HUES64 (cell line): ENCODE results near the gene ADGRF1.

ENCODE experiments used
- H3K27ac ChIP-seq: 2 replicates; pipeline ENCODE4 v1.7.0; 2013; ENCODE audit warnings: low read depth, low read length, inconsistent platforms
- H3K27me3 ChIP-seq: 2 replicates; pipeline ENCODE4 v1.6.1; 2013; ENCODE audit warnings: mild to moderate bottlenecking, low read length; ENCODE audit not compliant: insufficient read depth
- H3K36me3 ChIP-seq: 2 replicates; pipeline ENCODE4 v1.6.1; 2013; ENCODE audit warnings: mild to moderate bottlenecking, low read length; ENCODE audit not compliant: insufficient read depth
- H3K4me1 ChIP-seq: 2 replicates; pipeline ENCODE4 v1.6.1; 2013; ENCODE audit warnings: mild to moderate bottlenecking, low read length, moderate library complexity; ENCODE audit not compliant: insufficient read depth
- H3K4me3 ChIP-seq: 2 replicates; pipeline ENCODE4 v1.5.1; 2013; ENCODE audit warnings: mild to moderate bottlenecking, low read length, moderate library complexity
- H3K9ac ChIP-seq: 2 replicates; pipeline ENCODE4 v1.6.1; 2013; ENCODE audit warnings: mild to moderate bottlenecking, low read depth, low read length
- H3K9me3 ChIP-seq: 2 replicates; pipeline ENCODE4 v1.6.1; 2013; ENCODE audit warnings: low read depth, low read length; ENCODE audit not compliant: insufficient read depth
- WGBS: fragments of 150-250, 120-280 bp; methylation state at CpG from one replicate; pipeline ENCODE4 v1.1.7; 2013; ENCODE audit warnings: missing lambda C conversion rate; 5-methylcytosine and 5-hydroxymethylcytosine counted together

Gene ADGRF1

GRCh38 chr6:47041741-47042140, 391 bp downstream of the ADGRF1 start:
- WGBS: no CpG with 5 or more reads among the region's 2 CpGs
- Histone ChIP-seq H3K36me3 (no peaks in the 10 kb centered on the region), H3K9ac (no peak overlapping the region), H3K27me3 (no peaks in the 10 kb centered on the region), H3K4me3 (no peak overlapping the region), H3K9me3 (no peaks in the 10 kb centered on the region), H3K4me1 (peaks cover 6% of the 10 kb centered on the region; the same call in 1 of the 2 replicates), H3K27ac (no peak overlapping the region)

DNA sequence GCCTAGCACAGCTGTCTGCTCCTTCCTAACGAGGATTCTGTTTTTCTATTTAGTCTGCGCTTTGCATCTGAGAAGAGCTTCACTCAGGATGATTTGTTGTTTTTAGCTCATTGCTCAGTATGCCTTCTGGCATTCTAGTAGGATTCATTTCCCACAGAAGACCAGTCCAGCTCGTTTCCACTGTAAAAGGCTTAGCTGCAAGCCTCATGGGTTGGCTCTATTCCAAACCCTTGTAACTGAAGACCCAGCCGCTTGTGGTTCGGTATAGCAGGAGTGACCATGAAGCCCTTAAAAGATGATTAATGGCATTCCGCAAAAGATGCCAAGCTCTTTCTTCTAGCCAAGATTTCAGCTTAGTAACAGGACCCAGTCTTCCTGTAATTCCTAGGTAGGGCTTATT, 7.2 kb downstream of the ADGRF1 start:
- no peak overlapping the region for H3K4me3 ChIP-seq
- no peaks in the 10 kb centered on the region for H3K27me3 ChIP-seq
- H3K4me1 ChIP-seq: peaks cover 14% of the 10 kb centered on the region
- no peaks in the 10 kb centered on the region for H3K36me3 ChIP-seq
- no peaks in the 10 kb centered on the region for H3K9me3 ChIP-seq
- 79% methylated on average over 6 of the region's 6 CpGs for WGBS
- no peak overlapping the region for H3K9ac ChIP-seq
- H3K27ac ChIP-seq: no peak overlapping the region

GRCh38 chr6:47034421-47034820, 7.7 kb downstream of the ADGRF1 start:
- Histone ChIP-seq H3K27me3 (no peaks in the 10 kb centered on the region), H3K36me3 (no peaks in the 10 kb centered on the region), H3K27ac (no peak overlapping the region), H3K4me3 (no peak overlapping the region), H3K4me1 (peaks cover 14% of the 10 kb centered on the region), H3K9ac (no peak overlapping the region), H3K9me3 (no peaks in the 10 kb centered on the region)
- WGBS: 93% methylated on average over 2 of the region's 2 CpGs

DNA sequence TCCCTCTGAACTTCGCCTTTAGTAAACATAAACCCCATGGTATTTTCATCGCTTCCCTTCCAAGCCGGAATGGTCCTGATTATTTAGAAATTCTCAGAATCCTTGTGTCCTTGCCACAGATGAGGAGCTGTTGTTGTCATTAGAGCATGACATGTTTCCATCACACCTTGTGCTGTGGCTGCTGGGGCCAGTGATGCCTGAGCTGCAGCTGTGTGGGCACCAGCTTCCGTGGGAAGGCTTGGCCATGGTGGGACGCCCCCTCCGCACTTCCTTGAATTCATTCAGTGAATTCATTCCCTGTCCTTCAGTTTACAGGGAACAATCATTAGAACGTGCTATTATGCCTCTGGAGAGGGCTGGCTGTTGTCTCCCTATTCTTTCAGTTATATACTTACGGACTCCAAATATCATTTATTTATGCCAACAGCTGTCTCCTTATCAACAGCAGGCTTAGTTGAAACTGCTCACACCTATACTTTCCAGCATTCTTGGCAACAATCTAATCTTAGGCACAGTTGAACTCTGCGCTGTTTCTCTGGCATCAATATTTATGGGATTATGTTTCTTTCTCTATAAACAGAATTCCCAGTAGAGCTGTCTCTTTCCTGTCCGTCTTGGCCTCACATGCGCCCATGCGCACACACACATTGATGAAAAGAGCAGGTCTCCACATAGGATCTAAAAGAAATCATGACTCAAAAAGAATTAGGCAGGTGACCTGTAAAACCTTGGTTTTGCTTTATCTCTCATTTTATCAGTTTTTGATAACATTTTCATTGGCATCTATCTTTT, 9.0 kb downstream of the ADGRF1 start:
- H3K27ac ChIP-seq: no peak overlapping the region
- H3K36me3 ChIP-seq: no peaks in the 10 kb centered on the region
- H3K4me1 ChIP-seq: peaks cover 14% of the 10 kb centered on the region
- no peaks in the 10 kb centered on the region for H3K9me3 ChIP-seq
- H3K4me3 ChIP-seq: no peak overlapping the region
- H3K27me3 ChIP-seq: no peaks in the 10 kb centered on the region
- WGBS: 94% methylated on average over 12 of the region's 12 CpGs
- no peak overlapping the region for H3K9ac ChIP-seq

DNA sequence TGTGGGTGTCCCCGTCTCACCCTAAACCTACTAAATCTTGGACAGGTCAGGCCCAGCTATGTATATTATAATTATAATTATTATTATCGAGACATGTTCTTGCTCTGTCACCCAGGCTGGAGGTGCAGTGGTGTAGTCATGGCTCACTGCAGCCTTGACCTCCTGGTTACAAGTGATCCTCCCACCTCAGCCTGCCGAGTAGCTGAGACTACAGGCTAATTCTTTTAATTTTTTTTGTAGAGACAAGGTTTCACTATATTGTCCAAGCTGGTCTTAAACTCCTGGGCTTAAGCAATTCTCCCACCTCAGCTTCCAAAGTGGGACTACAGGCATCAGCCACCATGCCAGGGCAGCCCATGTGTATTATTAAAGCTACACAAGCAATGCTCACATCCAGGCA, 10.5 kb downstream of the ADGRF1 start:
- H3K4me3 ChIP-seq: no peak overlapping the region
- no peaks in the 10 kb centered on the region for H3K36me3 ChIP-seq
- H3K9me3 ChIP-seq: no peaks in the 10 kb centered on the region
- no peak overlapping the region for H3K27ac ChIP-seq
- H3K4me1 ChIP-seq: peaks cover 14% of the 10 kb centered on the region
- H3K9ac ChIP-seq: no peak overlapping the region
- H3K27me3 ChIP-seq: no peaks in the 10 kb centered on the region
- WGBS: 82% methylated on average over 2 of the region's 3 CpGs

GRCh38 chr6:47029865-47030561, 12.1 kb downstream of the ADGRF1 start:
- Histone ChIP-seq H3K4me1 (peaks cover 7% of the 10 kb centered on the region), H3K4me3 (no peak overlapping the region), H3K9ac (no peak overlapping the region), H3K27me3 (no peaks in the 10 kb centered on the region), H3K27ac (no peak overlapping the region), H3K9me3 (no peaks in the 10 kb centered on the region), H3K36me3 (no peaks in the 10 kb centered on the region)
- 91% methylated on average over 7 of the region's 7 CpGs for WGBS

DNA sequence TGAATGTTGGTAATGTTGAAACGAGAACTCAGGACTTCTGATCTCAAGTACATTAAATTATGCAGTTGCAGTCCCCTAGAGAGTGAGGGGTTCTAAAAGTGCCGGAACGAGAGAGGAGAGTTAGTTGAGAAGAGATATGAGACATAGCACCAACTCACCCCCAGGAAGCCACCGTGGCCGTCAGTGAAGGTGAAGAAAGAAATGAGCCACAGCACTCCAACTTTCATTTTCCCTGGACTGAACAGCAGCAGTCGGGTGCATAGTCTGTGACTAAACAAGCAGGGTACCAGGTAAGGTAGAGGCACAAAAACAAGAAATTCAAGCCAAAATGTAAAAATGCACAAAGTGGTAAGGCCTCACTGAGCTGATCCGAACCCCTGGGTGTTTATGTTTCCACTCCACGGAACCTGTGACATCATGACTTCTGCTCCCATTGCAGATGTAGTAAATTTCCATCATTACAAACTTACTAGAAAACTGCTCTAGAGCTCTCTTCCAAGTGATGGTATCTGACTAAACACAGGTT, 13.2 kb downstream of the ADGRF1 start:
- Histone ChIP-seq H3K27ac (no peak overlapping the region), H3K9me3 (no peaks in the 10 kb centered on the region), H3K27me3 (no peaks in the 10 kb centered on the region), H3K4me3 (no peak overlapping the region), H3K4me1 (no peaks in the 10 kb centered on the region), H3K36me3 (no peaks in the 10 kb centered on the region), H3K9ac (no peak overlapping the region)
- 93% methylated on average over 8 of the region's 8 CpGs for WGBS

GRCh38 chr6:47027315-47027714, 14.8 kb downstream of the ADGRF1 start:
- no peak overlapping the region for H3K4me3 ChIP-seq
- no peaks in the 10 kb centered on the region for H3K9me3 ChIP-seq
- no peaks in the 10 kb centered on the region for H3K4me1 ChIP-seq
- H3K9ac ChIP-seq: no peak overlapping the region
- H3K36me3 ChIP-seq: no peaks in the 10 kb centered on the region
- H3K27me3 ChIP-seq: no peaks in the 10 kb centered on the region
- no peak overlapping the region for H3K27ac ChIP-seq
- WGBS: 82% methylated on average over 2 of the region's 3 CpGs

GRCh38 chr6:47026679-47027078, 15.5 kb downstream of the ADGRF1 start:
- Histone ChIP-seq H3K36me3 (no peaks in the 10 kb centered on the region), H3K9me3 (no peaks in the 10 kb centered on the region), H3K27me3 (no peaks in the 10 kb centered on the region), H3K27ac (no peak overlapping the region), H3K4me1 (no peaks in the 10 kb centered on the region), H3K9ac (no peak overlapping the region), H3K4me3 (no peak overlapping the region)
- 94% methylated on average over 5 of the region's 5 CpGs for WGBS

- no CpG with 5 or more reads among the region's 1 CpG for WGBS
- no peaks in the 10 kb centered on the region for H3K36me3 ChIP-seq
- H3K27ac ChIP-seq: no peak overlapping the region
- H3K9ac ChIP-seq: no peak overlapping the region
- no peaks in the 10 kb centered on the region for H3K27me3 ChIP-seq
- no peaks in the 10 kb centered on the region for H3K4me1 ChIP-seq
- H3K4me3 ChIP-seq: no peak overlapping the region
- H3K9me3 ChIP-seq: no peaks in the 10 kb centered on the region
These were observed 18.6 kb downstream of the ADGRF1 start for GRCh38 chr6:47023573-47023972.

DNA sequence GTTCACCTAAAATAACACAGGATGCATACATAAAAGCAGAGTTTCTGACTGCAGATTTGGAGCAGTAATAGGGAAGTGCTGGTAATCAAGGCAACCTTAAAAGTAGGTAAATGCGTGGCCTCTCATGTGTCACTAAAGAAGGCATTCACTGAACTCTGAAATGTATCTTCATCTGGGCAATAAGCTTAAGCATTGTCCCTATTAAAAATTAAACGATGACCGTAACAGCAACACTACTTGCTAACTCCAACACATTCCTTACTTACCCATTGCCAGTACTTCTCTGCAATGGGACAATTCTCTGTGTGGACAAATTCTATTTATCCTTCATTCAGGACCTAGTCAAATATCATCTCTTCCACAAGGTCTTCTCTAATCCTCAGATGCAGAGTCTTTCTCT, 19.9 kb downstream of the ADGRF1 start:
- H3K9me3 ChIP-seq: no peaks in the 10 kb centered on the region
- H3K9ac ChIP-seq: no peak overlapping the region
- no peaks in the 10 kb centered on the region for H3K4me1 ChIP-seq
- H3K27ac ChIP-seq: no peak overlapping the region
- H3K4me3 ChIP-seq: no peak overlapping the region
- H3K36me3 ChIP-seq: no peaks in the 10 kb centered on the region
- 96% methylated on average over 3 of the region's 3 CpGs for WGBS
- H3K27me3 ChIP-seq: no peaks in the 10 kb centered on the region
